Measurements from ENCODE around the gene TET3.
A peak's percentile ranks its signal among the peaks of the same experiment; 100 is the strongest.

Gene TET3

DNA sequence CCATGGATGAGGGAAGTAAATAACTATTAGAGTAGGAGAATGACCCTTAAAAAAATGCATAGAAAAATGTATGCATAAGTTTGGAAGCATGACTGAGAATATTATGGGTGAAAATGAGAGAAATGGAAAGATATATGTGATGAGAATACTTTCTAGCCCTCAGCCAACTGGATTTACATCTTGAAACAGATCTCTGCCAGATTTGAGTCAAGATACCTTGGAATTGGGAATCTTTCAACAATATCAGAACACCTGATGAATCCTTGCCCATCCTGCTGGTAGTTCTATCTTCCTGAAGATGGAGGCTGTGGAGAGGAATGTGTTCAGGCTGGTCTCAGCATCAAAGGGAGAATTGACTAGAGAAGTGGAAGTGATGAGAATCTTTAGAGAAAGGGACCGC is 5.8 kb downstream of the TET3 start:
- no peak for DNase-seq (ENCODE audit: insufficient read length)
- TF ChIP-seq POLR2A (IDR thresholded peaks at IDR 0.05; ENCODE audit: low read depth, low read length) (no peak), TAF1 (IDR thresholded peaks at IDR 0.05; ENCODE audit: borderline replicate concordance, low read depth, low read length) (no peak), POLR2AphosphoS5 (IDR thresholded peaks at IDR 0.05; ENCODE audit: low read depth, low read length) (no peak)

DNA sequence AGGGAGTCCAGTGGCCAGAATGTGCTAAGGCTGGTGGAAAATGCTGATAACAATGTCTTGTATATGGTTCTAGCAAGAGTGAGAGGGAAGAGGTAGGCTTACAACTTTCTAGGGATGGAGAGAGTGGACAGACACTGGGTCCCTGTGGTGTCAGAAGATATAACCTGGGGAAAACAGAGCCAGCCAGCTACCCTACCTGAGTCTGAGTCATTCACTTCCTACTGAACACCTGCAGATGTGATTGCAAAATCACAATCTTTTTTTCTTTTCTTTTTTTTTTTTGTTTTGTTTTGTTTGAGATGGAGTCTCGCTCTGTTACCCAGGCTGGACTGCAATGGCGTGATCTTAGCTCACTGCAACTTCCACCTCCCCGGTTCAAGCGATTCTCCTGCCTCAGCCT is 7.3 kb downstream of the TET3 start:
- no peak for FAIRE-seq
- TF ChIP-seq TAF1 (IDR thresholded peaks at IDR 0.05; ENCODE audit: borderline replicate concordance, low read depth, low read length) (no peak), POLR2A (IDR thresholded peaks at IDR 0.05; ENCODE audit: low read depth, low read length) (0 out of 2 replicates have a peak, but pooled peaks have one; percentile 21)
- DNase-seq (ENCODE audit: insufficient read length): no peak

More for the DNA sequence above, 5.8 kb downstream of the TET3 start:
- FAIRE-seq: no peak

DNA sequence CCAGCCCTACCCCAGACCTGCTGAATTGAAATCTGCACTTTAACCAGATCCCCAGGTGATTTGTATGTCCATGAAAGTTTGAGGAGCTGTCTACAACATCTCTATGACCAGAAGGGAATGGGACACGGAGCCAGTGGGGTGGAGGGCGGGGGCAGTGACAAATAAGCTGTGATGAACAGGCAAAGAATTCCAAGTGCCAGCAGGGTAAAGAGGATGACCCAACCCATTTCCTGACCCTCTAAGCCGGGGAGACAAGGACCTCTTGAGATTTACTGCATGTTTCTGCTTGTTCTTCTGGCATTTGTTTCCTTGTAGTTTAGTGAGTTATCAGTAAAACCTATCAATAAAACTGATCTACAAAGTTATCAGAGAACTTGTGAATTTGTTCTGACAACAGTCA is 8.7 kb downstream of the TET3 start:
- no peak for DNase-seq (ENCODE audit: insufficient read length)
- TF ChIP-seq POLR2AphosphoS5 (IDR thresholded peaks at IDR 0.05; ENCODE audit: low read depth, low read length) (no peak), TAF1 (IDR thresholded peaks at IDR 0.05; ENCODE audit: borderline replicate concordance, low read depth, low read length) (no peak), POLR2A (IDR thresholded peaks at IDR 0.05; ENCODE audit: low read depth, low read length) (no peak)
- no peak for FAIRE-seq

DNA sequence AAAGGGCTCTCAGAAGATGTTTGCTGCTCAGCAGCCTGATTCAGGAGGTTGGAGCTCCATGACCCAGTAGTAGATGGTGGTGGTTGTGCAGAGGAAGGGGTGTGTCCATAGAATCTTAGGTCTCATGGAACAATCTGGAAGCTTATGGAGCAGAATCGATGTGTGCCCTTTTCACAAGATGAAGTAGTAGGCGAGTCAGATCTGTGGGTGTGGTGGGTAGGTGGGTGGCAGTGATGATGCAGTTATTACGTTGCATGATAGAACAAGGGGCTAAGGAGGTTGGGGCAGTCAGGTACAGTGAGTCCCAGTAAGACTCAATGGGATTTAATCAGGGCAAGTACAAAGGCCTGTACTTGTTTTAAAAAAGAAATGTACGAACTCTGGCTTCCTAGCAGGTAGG is 9.1 kb downstream of the TET3 start:
- TF ChIP-seq TAF1 (IDR thresholded peaks at IDR 0.05; ENCODE audit: borderline replicate concordance, low read depth, low read length) (no peak), POLR2AphosphoS5 (IDR thresholded peaks at IDR 0.05; ENCODE audit: low read depth, low read length) (no peak)
- DNase-seq (ENCODE audit: insufficient read length): no peak

DNA sequence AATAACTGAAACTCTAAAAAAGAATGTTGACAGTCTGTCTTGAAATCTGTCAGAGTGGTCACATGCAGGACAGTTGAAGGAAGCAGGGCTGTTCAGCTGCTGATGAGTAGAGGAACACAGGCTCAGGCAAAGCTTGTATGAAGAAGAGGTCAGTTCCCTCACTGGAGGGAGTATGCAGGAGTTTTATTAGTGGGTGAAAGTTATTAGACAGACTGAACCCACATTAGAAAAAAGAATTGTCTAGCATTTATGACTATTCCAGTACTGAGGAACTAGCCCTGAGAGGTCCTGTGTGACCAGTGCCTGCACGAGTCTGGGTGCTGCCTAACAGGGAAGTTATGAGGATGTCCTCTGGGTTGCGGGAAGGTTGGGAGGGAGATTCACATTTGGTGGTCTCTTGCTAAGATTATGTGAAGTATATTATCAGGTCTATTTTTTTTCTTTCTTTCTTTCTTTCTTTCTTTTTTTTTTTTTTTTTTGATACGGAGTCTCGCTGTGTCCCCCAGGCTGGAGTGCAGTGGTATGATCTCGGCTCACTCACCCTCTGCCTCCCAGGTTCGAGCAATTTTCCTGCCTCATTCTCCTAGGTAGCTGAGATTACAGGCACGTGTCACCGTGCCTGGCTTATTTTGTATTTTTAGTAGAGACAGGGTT is 9.6 kb downstream of the TET3 start:
- FAIRE-seq (no peak), DNase-seq (ENCODE audit: insufficient read length) (no peak)
- no peak for TF ChIP-seq POLR2A (IDR thresholded peaks at IDR 0.05; ENCODE audit: low read depth, low read length)
- TF ChIP-seq POLR2AphosphoS5 (IDR thresholded peaks at IDR 0.05; ENCODE audit: low read depth, low read length): no peak
- TF ChIP-seq TAF1 (IDR thresholded peaks at IDR 0.05; ENCODE audit: borderline replicate concordance, low read depth, low read length): no peak

More for the DNA sequence above, 9.1 kb downstream of the TET3 start:
- FAIRE-seq: no peak

DNA sequence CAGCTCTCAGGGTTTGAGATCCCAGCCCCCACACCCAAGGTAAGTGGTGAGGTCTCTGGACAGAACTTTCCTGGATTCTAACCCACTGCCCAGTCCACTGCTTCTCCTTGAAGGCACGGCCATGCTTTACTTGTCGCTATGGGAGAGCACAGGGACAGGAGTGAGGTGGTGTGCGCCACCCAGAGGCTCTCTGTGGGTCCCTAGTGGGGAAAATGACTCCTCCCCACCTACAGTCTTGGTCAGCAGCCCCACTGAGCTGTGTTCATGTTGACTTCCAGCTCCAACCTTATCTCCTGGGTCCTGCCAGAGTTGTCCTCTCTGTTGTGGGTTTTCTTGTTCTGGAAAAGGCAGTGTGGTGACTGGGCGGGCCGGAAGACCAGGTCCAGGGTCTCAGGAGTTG is 11.1 kb downstream of the TET3 start:
- FAIRE-seq: no peak
- TF ChIP-seq POLR2AphosphoS5 (IDR thresholded peaks at IDR 0.05; ENCODE audit: low read depth, low read length) (no peak), POLR2A (IDR thresholded peaks at IDR 0.05; ENCODE audit: low read depth, low read length) (no peak), TAF1 (IDR thresholded peaks at IDR 0.05; ENCODE audit: borderline replicate concordance, low read depth, low read length) (no peak)
- DNase-seq (ENCODE audit: insufficient read length): no peak

DNA sequence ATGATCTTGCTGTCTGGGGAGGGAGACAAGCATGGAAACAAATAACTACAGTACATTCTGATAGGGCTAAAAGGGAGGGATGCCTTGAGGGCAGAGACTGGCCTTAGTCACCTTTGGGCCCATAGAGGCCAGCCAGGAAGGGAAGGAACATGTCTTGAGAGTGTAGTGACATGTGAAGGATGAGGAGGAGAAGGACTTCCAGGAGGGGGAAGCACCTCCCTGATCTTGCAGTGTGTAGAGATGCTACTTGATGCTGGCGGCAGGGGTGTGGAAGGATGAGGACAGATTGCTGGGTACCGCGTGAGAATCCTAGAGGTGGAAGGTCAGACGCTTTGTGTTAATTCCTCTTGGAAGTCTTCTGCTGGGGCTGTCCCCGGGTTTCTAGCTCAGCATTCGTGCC is 13.1 kb downstream of the TET3 start:
- FAIRE-seq: no peak
- DNase-seq (ENCODE audit: insufficient read length): no peak
- TF ChIP-seq POLR2A (IDR thresholded peaks at IDR 0.05; ENCODE audit: low read depth, low read length) (no peak), POLR2AphosphoS5 (IDR thresholded peaks at IDR 0.05; ENCODE audit: low read depth, low read length) (no peak), TAF1 (IDR thresholded peaks at IDR 0.05; ENCODE audit: borderline replicate concordance, low read depth, low read length) (no peak)

DNA sequence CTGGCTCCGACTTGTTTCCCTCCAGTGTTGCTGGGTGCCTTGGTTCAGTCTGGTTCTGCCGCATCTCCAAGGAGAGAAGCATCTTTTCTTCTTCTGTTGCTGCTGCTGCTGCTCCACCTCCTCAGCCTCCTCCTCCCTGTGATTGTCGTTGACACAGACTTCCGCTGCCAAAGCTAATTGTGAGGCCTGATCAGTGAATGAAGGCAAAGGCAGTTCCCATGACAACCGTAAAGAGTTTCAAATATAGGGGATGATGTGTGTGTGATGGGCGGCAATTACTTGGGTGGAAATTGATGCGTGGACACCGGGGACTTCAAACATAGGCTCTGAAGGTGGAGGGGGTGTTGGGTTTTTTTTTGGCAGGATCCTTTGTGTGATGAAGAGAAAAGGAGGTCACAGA is 13.7 kb downstream of the TET3 start:
- DNase-seq (ENCODE audit: insufficient read length): no peak
- FAIRE-seq: no peak
- no peak for TF ChIP-seq POLR2A (IDR thresholded peaks at IDR 0.05; ENCODE audit: low read depth, low read length)
- no peak for TF ChIP-seq POLR2AphosphoS5 (IDR thresholded peaks at IDR 0.05; ENCODE audit: low read depth, low read length)
- no peak for TF ChIP-seq TAF1 (IDR thresholded peaks at IDR 0.05; ENCODE audit: borderline replicate concordance, low read depth, low read length)

DNA sequence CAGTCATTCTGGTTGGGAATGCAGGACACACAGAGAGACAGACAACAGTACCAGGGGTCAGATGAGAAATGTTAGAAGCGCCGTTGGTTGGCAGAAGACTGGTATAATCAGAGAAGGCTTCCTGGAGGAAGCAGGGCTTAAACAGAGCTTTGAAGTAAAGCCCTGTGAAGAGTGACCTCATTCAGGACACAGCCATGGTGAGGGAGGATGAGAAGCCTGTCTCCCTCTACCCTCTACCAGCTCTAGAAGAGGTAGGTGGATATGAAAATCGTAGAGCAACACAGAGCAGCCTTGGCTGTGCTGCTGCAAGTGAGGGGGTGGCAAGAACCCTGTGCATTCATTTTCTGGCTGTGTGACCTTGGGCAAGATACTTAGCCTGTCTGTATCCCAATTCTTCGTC is 14.2 kb downstream of the TET3 start:
- no peak for TF ChIP-seq POLR2AphosphoS5 (IDR thresholded peaks at IDR 0.05; ENCODE audit: low read depth, low read length)
- TF ChIP-seq TAF1 (IDR thresholded peaks at IDR 0.05; ENCODE audit: borderline replicate concordance, low read depth, low read length): no peak
- no peak for TF ChIP-seq POLR2A (IDR thresholded peaks at IDR 0.05; ENCODE audit: low read depth, low read length)
- no peak for DNase-seq (ENCODE audit: insufficient read length)
- no peak for FAIRE-seq

DNA sequence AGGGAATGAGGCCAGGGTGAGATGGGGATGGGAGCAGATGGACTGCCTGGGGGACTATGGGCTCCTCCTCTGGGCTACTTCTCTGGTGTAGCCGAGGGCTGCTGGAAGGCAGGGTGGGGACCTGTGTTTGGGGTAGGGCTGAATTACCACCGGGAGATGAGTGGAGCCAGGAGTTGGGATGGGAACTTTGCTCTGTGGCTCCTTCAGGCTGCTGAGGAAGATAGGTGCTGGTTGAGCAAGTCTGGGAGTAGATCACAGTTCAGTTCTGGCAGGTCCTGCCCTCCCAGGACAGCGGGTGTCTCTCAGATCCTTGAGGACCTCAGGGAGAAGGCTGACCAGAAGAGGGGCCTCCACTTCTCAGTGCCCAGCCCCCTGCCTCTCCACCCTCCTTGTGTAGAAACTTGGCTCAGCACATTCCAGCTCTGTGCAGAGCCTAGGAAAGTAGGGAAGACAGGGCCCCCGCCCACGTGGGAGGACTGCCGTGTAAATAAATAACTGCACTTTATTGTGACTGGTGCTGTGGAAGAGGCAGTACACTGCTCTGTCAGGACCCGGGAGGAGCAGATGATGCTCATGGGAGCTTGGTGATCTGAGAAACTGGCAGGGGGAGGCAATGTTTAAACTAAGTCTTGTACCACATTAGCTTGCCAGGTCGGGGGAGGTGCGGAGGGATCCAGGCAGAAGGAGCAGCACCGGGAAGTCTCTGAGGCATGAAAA is 15.3 kb downstream of the TET3 start:
- DNase-seq (ENCODE audit: insufficient read length) (no peak), FAIRE-seq (no peak)
- TF ChIP-seq TAF1 (IDR thresholded peaks at IDR 0.05; ENCODE audit: borderline replicate concordance, low read depth, low read length) (no peak), POLR2AphosphoS5 (IDR thresholded peaks at IDR 0.05; ENCODE audit: low read depth, low read length) (no peak), POLR2A (IDR thresholded peaks at IDR 0.05; ENCODE audit: low read depth, low read length) (no peak)

DNA sequence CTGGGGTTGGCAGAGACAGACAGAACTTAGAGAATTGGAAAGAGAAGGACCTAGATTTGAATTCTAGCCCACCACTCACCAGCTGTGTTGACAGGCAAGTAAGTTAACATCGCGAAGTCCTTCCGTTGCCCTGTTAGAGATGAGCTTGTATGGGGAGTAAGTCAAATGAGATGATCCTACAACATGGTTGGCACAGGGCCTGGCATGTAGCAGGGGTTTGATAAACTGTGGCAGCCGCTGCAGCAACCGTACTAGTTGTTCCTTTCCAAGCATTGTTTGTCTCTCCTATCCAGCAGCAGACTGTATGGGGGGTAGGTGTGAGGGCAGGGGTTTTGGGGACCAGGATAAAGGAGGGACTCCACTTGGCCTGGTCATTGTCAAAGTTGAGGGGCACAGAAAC is 16.0 kb downstream of the TET3 start:
- FAIRE-seq (no peak), DNase-seq (ENCODE audit: insufficient read length) (no peak)
- TF ChIP-seq POLR2A (IDR thresholded peaks at IDR 0.05; ENCODE audit: low read depth, low read length) (no peak), TAF1 (IDR thresholded peaks at IDR 0.05; ENCODE audit: borderline replicate concordance, low read depth, low read length) (no peak), POLR2AphosphoS5 (IDR thresholded peaks at IDR 0.05; ENCODE audit: low read depth, low read length) (no peak)

DNA sequence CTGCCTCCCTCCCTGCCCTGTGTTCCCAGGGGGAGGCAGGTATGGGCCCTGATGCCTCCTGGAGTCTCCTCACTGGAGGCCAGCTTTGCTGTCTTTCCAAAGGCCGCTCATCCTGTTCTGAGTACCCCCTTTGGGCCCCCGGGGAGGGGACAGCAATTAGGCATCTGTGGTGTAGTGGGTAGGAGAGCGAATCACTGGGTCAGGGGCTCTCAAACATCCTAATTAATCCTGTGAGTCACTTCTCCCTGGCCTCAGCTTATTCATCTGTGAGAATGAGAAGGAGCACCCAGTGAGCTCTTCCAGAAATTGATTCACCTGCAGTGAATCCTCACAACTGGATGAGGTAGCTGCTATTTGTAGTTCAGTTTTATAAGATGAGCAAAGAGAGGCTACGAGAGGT is 16.4 kb downstream of the TET3 start:
- TF ChIP-seq POLR2AphosphoS5 (IDR thresholded peaks at IDR 0.05; ENCODE audit: low read depth, low read length): no peak
- TF ChIP-seq TAF1 (IDR thresholded peaks at IDR 0.05; ENCODE audit: borderline replicate concordance, low read depth, low read length): no peak
- no peak for TF ChIP-seq POLR2A (IDR thresholded peaks at IDR 0.05; ENCODE audit: low read depth, low read length)
- FAIRE-seq (no peak), DNase-seq (ENCODE audit: insufficient read length) (no peak)
